Keratinocyte (primary cell): ENCODE measurements around the gene ANGPT4. TPM values are rescaled to one million over a fixed set of nuclear protein-coding genes. Genes with fewer than 3 reads are reported as not detected.

ENCODE experiments used
- DNase-seq: peaks from one replicate; pipeline ENCODE4 v3.0.0-alpha.2; 2011; ENCODE audit warnings: low read depth, missing footprints, low spot score
- FAIRE-seq: peaks from 2 replicates; lab custom pipeline; 2011; peaks lifted over from hg19 to GRCh38; lab: Jason Lieb, UNC
- H2AFZ ChIP-seq: 2 replicates; pipeline ENCODE4 v1.6.0; 2012; ENCODE audit warnings: low read length, control low read depth, inconsistent platforms; ENCODE audit not compliant: control insufficient read depth
- H3K27ac ChIP-seq: 2 replicates; pipeline ENCODE4 v1.5.1; 2011; ENCODE audit warnings: low read length; ENCODE audit not compliant: control insufficient read depth, insufficient read depth
- H3K27me3 ChIP-seq: 3 replicates; pipeline ENCODE4 v1.6.0; 2011; ENCODE audit warnings: low read length; ENCODE audit not compliant: control insufficient read depth, insufficient read depth; ENCODE audit errors: extremely low read depth
- H3K36me3 ChIP-seq, 2 experiments: 2 replicates in 1 of 2; 3 replicates in 1 of 2; pipeline ENCODE4 v1.5.1; 2011; ENCODE audit warnings: low read length in 2 of 2, mild to moderate bottlenecking in 1 of 2; ENCODE audit not compliant: control insufficient read depth in 2 of 2, insufficient read depth in 2 of 2; ENCODE audit errors: extremely low read depth in 1 of 2
- H3K4me1 ChIP-seq: 3 replicates; pipeline ENCODE4 v1.5.1; 2011; ENCODE audit warnings: low read length; ENCODE audit not compliant: control insufficient read depth, insufficient read depth; ENCODE audit errors: extremely low read depth
- H3K4me2 ChIP-seq: 3 replicates; pipeline ENCODE4 v1.6.0; 2011; ENCODE audit warnings: low read depth, low read length; ENCODE audit not compliant: control insufficient read depth, insufficient read depth; ENCODE audit errors: extremely low read depth
- H3K4me3 ChIP-seq, 3 experiments: fragments of 200-600 bp in 1 of 3; sonication (generic) in 1 of 3; 2 replicates in 2 of 3; 3 replicates in 1 of 3; pipeline ENCODE4 v1.5.1; 2011 to 2016; ENCODE audit warnings: low read length in 3 of 3, mild to moderate bottlenecking in 3 of 3, control low read depth in 2 of 3, inconsistent platforms in 1 of 3, low read depth in 1 of 3, mixed read lengths in 1 of 3, mixed run types in 1 of 3, moderate library complexity in 1 of 3; ENCODE audit not compliant: control insufficient read depth in 2 of 3, insufficient read depth in 2 of 3; ENCODE audit errors: extremely low read depth in 1 of 3
- H3K79me2 ChIP-seq: 2 replicates; pipeline ENCODE4 v1.6.0; 2012; ENCODE audit warnings: low read length; ENCODE audit not compliant: control insufficient read depth, insufficient read depth
- H3K9ac ChIP-seq: 3 replicates; pipeline ENCODE4 v1.6.0; 2011; ENCODE audit warnings: low read length; ENCODE audit not compliant: control insufficient read depth, insufficient read depth; ENCODE audit errors: extremely low read depth
- H3K9me1 ChIP-seq: 3 replicates; pipeline ENCODE4 v1.6.0; 2011; ENCODE audit warnings: low read length; ENCODE audit not compliant: control insufficient read depth, insufficient read depth; ENCODE audit errors: extremely low read depth
- H3K9me3 ChIP-seq: 2 replicates; pipeline ENCODE4 v1.5.1; 2012; ENCODE audit warnings: low read depth, low read length; ENCODE audit not compliant: control insufficient read depth
- H4K20me1 ChIP-seq: 3 replicates; pipeline ENCODE4 v1.6.0; 2011; ENCODE audit warnings: low read length; ENCODE audit not compliant: control insufficient read depth, insufficient read depth; ENCODE audit errors: extremely low read depth
- EZH2 ChIP-seq: IDR thresholded peaks from one replicate; pipeline ENCODE4 v1.6.1; 2012; ENCODE audit warnings: inconsistent platforms, mild to moderate bottlenecking, low read length, moderate library complexity
- dilution Hi-C: fragments of 300-500 bp; cut with MboI; formaldehyde crosslinking; loops from one replicate; pipeline ENCODE4 v1.7.0; 2020; ENCODE audit warnings: low sequenced_read_pairs; ENCODE audit not compliant: extremely low pct_ligation_motif_present
- polyA plus RNA-seq, 5 experiments: library from polyadenylated mRNA; depleted of rRNA in 3 of 5; stranded (reverse) in 3 of 5; stranded (forward) in 1 of 5; unstranded in 1 of 5; fragments of >200 nt; gene quantifications; 1 replicate in 1 of 5; 2 replicates in 3 of 5; 3 replicates in 1 of 5; pipeline versions ENCODE4 v1.2.1 to v1.2.3, GENCODE V29; 2011 to 2012; ENCODE audit warnings: missing spikeins in 2 of 5, low read depth in 1 of 5, low replicate concordance in 1 of 5
- TF ChIP-seq, protein P1 (sequence below), 3 experiments: IDR thresholded peaks in 1 of 3; conservative IDR thresholded peaks in 1 of 3; optimal IDR thresholded peaks in 1 of 3; 2 replicates in 2 of 3; 3 replicates in 1 of 3; pipeline versions ENCODE3 to v1.5.1; 2011; ENCODE audit warnings: low read length in 3 of 3, mild to moderate bottlenecking in 3 of 3, moderate library complexity in 2 of 3, control low read depth in 1 of 3, inconsistent platforms in 1 of 3; ENCODE audit not compliant: insufficient read depth in 2 of 3; ENCODE audit errors: extremely low read depth in 1 of 3

ANGPT4 gene
- polyA plus RNA-seq, 1 donor (not counting 4 experiments of a cell fraction or from before 2014, with no cell fraction given) = not detected

DNA sequence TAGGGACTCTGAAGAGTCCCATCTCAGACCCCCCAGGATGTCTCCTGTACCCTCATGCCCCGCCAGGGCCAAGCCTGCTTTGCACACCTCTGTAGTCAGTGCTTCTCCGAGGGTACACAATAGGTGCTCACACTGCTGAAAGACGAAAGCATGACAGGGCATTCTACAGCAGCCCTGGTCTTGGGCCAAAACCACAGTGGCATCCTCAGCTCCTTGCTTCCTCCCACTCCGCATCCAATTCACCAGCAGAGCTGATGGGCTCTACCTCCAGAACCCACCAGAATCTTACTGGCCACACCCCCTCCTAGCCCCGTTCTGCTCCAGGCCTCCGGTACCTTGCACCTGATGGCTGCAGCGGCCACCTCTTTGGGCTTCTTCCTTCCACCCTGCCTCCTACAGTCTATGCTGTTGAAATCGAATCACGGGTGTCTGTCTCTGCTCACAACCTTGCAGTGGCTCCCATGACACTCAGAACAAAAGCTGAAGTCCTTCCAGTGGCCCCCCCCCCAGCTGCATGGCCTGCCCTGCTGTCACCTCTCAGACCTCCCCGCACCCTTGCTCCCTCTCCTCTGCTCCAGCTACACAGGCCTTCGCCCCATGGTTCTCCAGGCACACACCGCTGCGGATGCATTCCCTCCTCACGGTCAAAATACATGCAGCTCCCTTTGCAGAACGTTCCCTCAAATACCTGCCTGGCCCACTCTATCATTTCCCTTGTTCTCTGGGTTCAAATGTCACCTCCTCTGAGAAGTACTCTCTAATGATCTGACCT, 1.2 kb downstream of the ANGPT4 start:
- no peak overlapping the region for H3K4me2 ChIP-seq
- dilution Hi-C loops = no loop called here
- TF ChIP-seq EZH2 = no peak
- TF ChIP-seq, protein P1, sequence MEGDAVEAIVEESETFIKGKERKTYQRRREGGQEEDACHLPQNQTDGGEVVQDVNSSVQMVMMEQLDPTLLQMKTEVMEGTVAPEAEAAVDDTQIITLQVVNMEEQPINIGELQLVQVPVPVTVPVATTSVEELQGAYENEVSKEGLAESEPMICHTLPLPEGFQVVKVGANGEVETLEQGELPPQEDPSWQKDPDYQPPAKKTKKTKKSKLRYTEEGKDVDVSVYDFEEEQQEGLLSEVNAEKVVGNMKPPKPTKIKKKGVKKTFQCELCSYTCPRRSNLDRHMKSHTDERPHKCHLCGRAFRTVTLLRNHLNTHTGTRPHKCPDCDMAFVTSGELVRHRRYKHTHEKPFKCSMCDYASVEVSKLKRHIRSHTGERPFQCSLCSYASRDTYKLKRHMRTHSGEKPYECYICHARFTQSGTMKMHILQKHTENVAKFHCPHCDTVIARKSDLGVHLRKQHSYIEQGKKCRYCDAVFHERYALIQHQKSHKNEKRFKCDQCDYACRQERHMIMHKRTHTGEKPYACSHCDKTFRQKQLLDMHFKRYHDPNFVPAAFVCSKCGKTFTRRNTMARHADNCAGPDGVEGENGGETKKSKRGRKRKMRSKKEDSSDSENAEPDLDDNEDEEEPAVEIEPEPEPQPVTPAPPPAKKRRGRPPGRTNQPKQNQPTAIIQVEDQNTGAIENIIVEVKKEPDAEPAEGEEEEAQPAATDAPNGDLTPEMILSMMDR (optimal IDR thresholded peaks at IDR 0.05 in 1 of 3, IDR thresholded peaks at IDR 0.05 in 1 of 3, conservative IDR thresholded peaks at IDR 0.05 in 1 of 3; ENCODE audit: extremely low read depth in 1 of 3, insufficient read depth in 2 of 3, low read length in 3 of 3) = no peak
- H3K9me1 ChIP-seq = no peaks in the 10 kb centered on the region
- FAIRE-seq = no peak
- no peaks in the 10 kb centered on the region for H3K36me3 ChIP-seq
- no peaks in the 10 kb centered on the region for H3K9me3 ChIP-seq
- no peak overlapping the region for H3K4me3 ChIP-seq
- no peak overlapping the region for H2AFZ ChIP-seq
- H3K9ac ChIP-seq = no peak overlapping the region
- no peaks in the 10 kb centered on the region for H3K79me2 ChIP-seq
- H4K20me1 ChIP-seq = no peaks in the 10 kb centered on the region
- H3K27ac ChIP-seq = no peak overlapping the region
- no peaks in the 10 kb centered on the region for H3K4me1 ChIP-seq
- peaks cover 33% of the 10 kb centered on the region for H3K27me3 ChIP-seq
- DNase-seq = no peak

DNA sequence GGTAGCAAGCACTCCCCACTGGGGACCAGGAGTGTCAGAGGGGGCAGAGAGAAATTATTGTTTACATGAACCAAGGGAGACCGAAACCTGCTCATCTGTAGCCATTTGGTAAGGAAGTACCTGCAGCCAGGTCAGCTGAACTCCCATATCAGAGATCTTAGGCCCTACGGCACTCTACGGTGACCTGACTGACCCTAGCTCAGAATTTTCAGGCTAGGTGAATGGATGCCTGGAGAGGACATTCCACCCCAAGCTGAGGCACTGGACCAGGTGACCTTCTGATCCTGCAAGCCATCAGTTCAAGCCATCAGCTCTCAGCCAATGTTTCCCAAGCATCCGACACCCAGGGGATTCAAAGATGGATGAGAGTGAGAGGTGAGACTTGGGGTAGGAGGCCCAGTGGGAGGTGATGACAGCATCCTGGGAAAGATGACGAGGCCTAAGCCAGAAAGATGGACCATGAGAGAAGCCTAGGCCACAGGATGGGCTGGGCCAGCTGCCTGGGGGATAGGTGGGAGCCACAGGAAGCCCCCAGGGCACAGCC, 2.8 kb downstream of the ANGPT4 start:
- no peak overlapping the region for H3K4me2 ChIP-seq
- no peaks in the 10 kb centered on the region for H3K9me1 ChIP-seq
- no peak overlapping the region for H3K9ac ChIP-seq
- no peaks in the 10 kb centered on the region for H3K4me1 ChIP-seq
- H3K36me3 ChIP-seq = no peaks in the 10 kb centered on the region
- H3K9me3 ChIP-seq = no peaks in the 10 kb centered on the region
- no peak overlapping the region for H3K27ac ChIP-seq
- H3K79me2 ChIP-seq = no peaks in the 10 kb centered on the region
- H2AFZ ChIP-seq = no peak overlapping the region
- DNase-seq = no peak
- H4K20me1 ChIP-seq = no peaks in the 10 kb centered on the region
- no peak for FAIRE-seq
- dilution Hi-C loops = no loop called here
- TF ChIP-seq, protein P1 (optimal IDR thresholded peaks at IDR 0.05 in 1 of 3, IDR thresholded peaks at IDR 0.05 in 1 of 3, conservative IDR thresholded peaks at IDR 0.05 in 1 of 3; ENCODE audit: extremely low read depth in 1 of 3, insufficient read depth in 2 of 3, low read length in 3 of 3) = no peak
- no peak for TF ChIP-seq EZH2
- peaks cover 33% of the 10 kb centered on the region for H3K27me3 ChIP-seq
- H3K4me3 ChIP-seq = no peak overlapping the region
